NCI-H2029 treated with DMSO at 0.1 percent for 48 hours (cell line): ENCODE measurements around the gene TBC1D8.

Experiments
- DNase-seq: peaks from one replicate; lab custom pipeline; 2025; lab: John Stamatoyannopoulos, UW

TBC1D8 gene

GRCh38 chr2:101162561-101163330, 11.6 kb upstream of the TBC1D8 start:
- DNase-seq: no peak

DNA sequence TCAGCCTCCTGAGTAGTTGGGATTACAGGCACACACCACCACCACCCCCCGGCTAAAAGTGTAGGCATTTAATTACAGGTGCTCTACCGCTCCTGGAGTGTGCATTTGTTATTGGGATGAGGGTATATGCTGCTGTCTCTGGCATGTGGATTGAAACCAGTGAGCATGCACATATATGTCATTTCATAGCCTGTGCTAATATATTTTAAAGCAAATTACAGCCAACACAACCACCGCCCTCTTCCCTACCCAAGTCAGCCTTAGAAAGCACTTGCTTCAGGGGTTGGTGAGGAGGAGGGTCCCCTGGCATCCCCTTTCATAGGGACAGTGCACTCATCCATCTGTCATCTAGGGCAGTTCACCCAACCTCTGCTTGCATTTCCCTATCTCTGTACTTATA, 10.5 kb upstream of the TBC1D8 start:
- DNase-seq: no peak

- DNase-seq: no peak
Observed at GRCh38 chr2:101160454-101160853, 9.3 kb upstream of the TBC1D8 start.

DNA sequence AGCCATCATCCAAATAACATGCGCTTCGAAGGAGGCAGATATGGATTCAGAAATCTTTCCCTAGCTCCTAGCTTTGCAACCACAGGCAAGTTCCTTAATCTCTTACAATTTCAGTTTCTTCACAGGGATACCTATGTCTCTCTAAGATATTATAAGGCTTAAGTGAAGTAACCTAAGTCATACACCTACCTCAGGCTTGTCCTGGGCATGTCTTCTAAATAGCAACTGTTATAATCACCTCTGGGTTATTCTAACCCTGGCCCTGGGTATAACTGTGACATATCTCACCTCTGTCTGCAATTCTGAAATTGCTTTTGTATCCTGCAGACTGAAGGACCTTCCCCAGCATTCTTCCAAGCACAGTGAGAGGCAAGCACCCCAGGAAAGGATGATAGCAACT, 8.3 kb upstream of the TBC1D8 start:
- DNase-seq: no peak

DNA sequence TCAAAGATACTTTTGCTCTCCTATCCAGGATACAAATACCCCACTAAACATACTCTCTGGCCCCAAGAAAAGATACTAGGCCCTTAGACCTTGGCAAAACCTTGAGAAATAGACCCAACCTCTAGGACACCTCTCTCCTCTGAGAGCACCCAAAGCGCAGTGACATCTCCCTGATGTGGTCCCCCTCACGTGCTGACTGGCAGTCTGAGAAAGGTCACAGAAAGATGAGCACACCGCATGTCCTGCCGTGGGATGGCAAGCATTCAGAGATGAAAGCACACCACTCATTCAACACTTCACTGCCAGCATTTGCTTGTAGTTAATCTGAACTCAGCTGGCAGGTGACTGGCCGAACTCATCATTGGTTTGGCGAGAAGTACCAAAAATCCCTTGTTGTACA, 6.1 kb upstream of the TBC1D8 start:
- no peak for DNase-seq

- no peak for DNase-seq
Observed at GRCh38 chr2:101153787-101154186, 2.6 kb upstream of the TBC1D8 start.

DNA sequence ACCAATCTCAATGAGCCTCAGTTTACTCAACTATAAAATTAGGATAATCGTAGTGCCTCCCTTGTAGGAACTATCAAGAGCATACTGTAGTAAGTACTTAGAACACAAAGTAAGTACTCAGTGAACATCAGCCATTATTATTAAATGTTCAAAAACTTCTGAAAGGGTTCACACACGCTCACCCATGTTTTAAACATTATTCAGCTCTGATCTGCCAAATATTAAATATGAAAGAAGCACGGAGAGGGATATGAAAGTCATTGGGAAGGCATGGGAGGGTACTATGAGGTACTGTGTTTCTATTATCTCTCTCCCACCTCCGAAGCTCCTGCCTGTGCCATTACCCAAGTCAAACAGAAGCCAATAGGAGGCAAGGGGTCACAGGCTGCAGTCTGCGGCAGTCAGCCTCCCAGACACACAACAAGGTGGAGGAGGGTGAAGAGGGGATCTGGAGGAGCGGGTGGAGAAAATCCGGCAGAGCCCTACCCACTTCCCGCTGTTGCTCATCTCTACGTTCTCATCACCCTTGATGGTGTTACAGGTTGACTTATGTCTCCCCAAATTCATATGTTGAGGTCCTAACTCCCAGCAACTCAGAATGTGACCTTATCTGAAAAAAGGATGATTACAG, 2.0 kb upstream of the TBC1D8 start:
- DNase-seq: no peak

GRCh38 chr2:101152272-101153076, 1.3 kb upstream of the TBC1D8 start:
- peak; percentile 36 for DNase-seq

- no peak for DNase-seq
Observed at GRCh38 chr2:101151859-101152271, 683 bp upstream of the TBC1D8 start.

- DNase-seq: no peak
Observed at GRCh38 chr2:101150306-101151145, 656 bp downstream of the TBC1D8 start.

GRCh38 chr2:101149241-101150192, 1.7 kb downstream of the TBC1D8 start:
- peak; percentile 25 for DNase-seq

GRCh38 chr2:101148777-101149176, 2.4 kb downstream of the TBC1D8 start:
- no peak for DNase-seq

DNA sequence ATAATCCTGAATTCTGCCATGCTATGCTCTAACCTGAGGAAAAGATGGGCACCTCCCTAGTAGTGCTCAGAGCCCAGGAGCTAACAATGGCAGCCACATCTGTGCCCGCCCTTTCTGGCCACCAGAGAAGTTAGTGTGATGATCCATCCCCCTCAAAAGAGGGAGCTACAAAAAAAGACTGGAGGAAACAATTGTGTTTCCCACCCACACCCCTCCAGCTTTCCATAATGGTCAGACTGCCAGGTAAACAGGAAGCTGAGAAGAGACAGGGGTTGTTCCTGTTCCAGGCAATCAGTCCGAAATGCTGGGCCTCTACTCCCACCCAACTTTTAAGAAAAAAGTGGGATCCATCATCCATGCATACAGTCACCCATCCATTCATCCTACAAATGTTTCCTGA, 3.2 kb downstream of the TBC1D8 start:
- DNase-seq: no peak

DNA sequence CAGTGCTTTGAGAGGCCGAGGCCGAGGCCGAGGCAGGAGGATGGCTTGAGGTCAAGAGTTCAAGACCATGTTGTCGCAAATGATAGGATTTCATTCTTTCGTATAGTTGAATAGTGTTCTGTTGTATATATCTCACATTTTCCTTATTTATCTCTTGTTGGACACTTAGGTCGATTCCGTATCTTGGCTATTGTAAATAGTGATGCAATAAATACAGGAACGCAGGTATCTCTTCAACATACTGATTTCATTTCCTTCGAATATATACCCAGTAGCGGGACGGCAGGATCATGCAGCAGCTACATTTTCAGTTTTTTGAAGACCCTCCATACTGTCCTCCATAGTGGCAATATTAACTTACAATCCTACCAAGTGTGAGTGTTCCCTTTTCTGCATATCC, 4.1 kb downstream of the TBC1D8 start:
- no peak for DNase-seq

- DNase-seq: no peak
Observed at GRCh38 chr2:101146535-101146934, 4.6 kb downstream of the TBC1D8 start.

- DNase-seq: no peak
Observed at GRCh38 chr2:101145406-101145805, 5.8 kb downstream of the TBC1D8 start.

DNA sequence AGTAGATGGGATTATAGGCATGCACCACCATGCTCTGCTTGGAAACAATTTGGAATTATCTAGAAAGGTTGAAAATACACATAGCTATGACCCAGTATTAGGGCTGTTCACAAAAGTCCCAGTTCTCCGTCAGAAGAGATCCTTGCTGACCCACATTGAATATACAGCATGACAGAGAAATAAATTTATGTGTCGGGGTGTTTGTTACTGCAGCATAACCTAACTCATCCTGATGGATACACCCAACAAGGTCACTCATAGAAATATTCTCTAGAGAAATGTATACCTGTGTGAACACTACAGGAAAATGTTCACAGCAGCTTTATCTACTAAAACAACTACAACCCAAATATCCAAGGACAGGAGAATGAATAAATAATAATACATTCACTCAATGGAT, 9.0 kb downstream of the TBC1D8 start:
- no peak for DNase-seq

DNA sequence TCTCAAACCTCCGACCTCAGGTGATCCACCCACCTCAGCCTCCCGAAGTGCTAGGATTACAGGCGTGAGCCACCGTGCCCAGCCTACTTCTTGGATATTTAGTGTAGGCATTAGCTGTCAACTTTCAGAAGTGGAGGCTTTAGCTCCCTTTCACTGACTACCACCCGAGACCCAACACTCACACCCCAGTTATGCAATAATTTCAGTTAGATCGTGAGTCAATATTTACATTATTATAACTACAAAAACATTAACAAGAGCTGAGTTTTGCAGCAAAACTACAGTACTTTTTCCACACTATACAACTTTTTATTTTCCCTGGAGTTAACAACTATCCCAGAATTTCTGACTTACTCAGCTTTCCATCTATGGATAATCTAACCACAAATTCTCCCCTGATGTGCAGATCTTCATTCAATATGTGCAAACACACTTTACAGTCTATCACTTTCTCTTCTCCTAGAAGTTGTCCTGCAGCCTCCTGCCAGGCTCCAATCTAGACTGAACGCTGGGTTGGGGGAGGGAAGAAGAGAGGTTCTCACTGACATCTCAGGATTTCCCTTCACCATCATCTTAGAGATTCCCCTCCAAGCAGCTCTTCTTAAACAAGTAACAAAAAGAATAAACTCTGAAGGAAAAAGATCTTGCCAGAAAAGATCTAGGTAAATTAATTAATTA, 10.1 kb downstream of the TBC1D8 start:
- no peak for DNase-seq

GRCh38 chr2:101140237-101140636, 10.9 kb downstream of the TBC1D8 start:
- no peak for DNase-seq

GRCh38 chr2:101139495-101139894, 11.7 kb downstream of the TBC1D8 start:
- no peak for DNase-seq
